HG03066 (cell line): Measurements from ENCODE around the gene ISL1.

Experiments
- ATAC-seq: cut with Tn5 transposase; IDR thresholded peaks from one replicate; pipeline ENCODE4 v1.9.1; 2021; ENCODE audit warnings: low read depth; ENCODE audit not compliant: unreplicated experiment

ISL1 gene

GRCh38 chr5:51386916-51387883 lies 4.0 kb downstream of the ISL1 start:
- ATAC-seq, result no peak

GRCh38 chr5:51387884-51388275 lies 4.6 kb downstream of the ISL1 start:
- ATAC-seq, result no peak

- no peak for ATAC-seq
Observed at GRCh38 chr5:51388488-51389287, 5.4 kb downstream of the ISL1 start.

GRCh38 chr5:51389288-51389576 lies 6.0 kb downstream of the ISL1 start:
- no peak for ATAC-seq

GRCh38 chr5:51389577-51390463 lies 6.6 kb downstream of the ISL1 start:
- ATAC-seq, result no peak

GRCh38 chr5:51391175-51391574 lies 7.9 kb downstream of the ISL1 start:
- no peak for ATAC-seq

- no peak for ATAC-seq
Observed at GRCh38 chr5:51392689-51393199, 9.5 kb downstream of the ISL1 start.

GRCh38 chr5:51394609-51395008 lies 11.4 kb downstream of the ISL1 start:
- no peak for ATAC-seq

- no peak for ATAC-seq
Observed at GRCh38 chr5:51395245-51395644, 12.0 kb downstream of the ISL1 start.

GRCh38 chr5:51395666-51396356 lies 12.6 kb downstream of the ISL1 start:
- no peak for ATAC-seq

GRCh38 chr5:51396797-51397196 lies 13.5 kb downstream of the ISL1 start:
- ATAC-seq, result no peak

GRCh38 chr5:51397996-51398395 lies 14.7 kb downstream of the ISL1 start:
- ATAC-seq, result no peak

- ATAC-seq, result no peak
Observed at GRCh38 chr5:51398875-51399642, 15.8 kb downstream of the ISL1 start.

- ATAC-seq, result no peak
Observed at GRCh38 chr5:51399643-51400006, 16.4 kb downstream of the ISL1 start.

- ATAC-seq, result no peak
Observed at GRCh38 chr5:51404255-51404654, 21.0 kb downstream of the ISL1 start.

GRCh38 chr5:51411921-51412325 lies 28.7 kb downstream of the ISL1 start:
- no peak for ATAC-seq

GRCh38 chr5:51414516-51414915 lies 31.3 kb downstream of the ISL1 start:
- no peak for ATAC-seq

GRCh38 chr5:51416149-51416548 lies 32.9 kb downstream of the ISL1 start:
- ATAC-seq, result no peak

GRCh38 chr5:51433052-51433710 lies 49.9 kb downstream of the ISL1 start:
- no peak for ATAC-seq
